Measurements from ENCODE around the gene NAGPA. TPM values are rescaled to one million over a fixed set of nuclear protein-coding genes. Genes with fewer than 3 reads are reported as not detected.

The NAGPA gene
- total and polyA plus RNA-seq, 2 of the 13 experiments (the other 11 are each of a cell fraction or from before 2014, with no cell fraction given) = 27.1 to 60.3 TPM

- TF ChIP-seq EP300 (IDR thresholded peaks at IDR 0.05; ENCODE audit: low read depth in 2 of 2, low read length in 2 of 2) (no peak), EP300 (CRISPR knock-in tag; IDR thresholded peaks at IDR 0.05; ENCODE audit: borderline replicate concordance) (no peak)
Observed at GRCh38 chr16:5062790-5063765, 29.3 kb upstream of the NAGPA start (continued).

- 66% methylated on average over 7 of the region's 11 CpGs for WGBS (ENCODE audit: low lambda C conversion rate)
- FAIRE-seq (no peak), DNase-seq (ENCODE audit: low spot score) (no peak), ATAC-seq (no peak)
- in situ Hi-C loops (cut with HindIII; ENCODE audit: extremely low pct_ligation_motif_present, low pct_unique_long_range_greater_than_20kb) = no loop called here
- POLR2A ChIA-PET = no interaction called here
- H4K20me1 ChIP-seq (ENCODE audit: insufficient read depth, low read length) = no peaks in the 10 kb centered on the region
- H2AFZ ChIP-seq (ENCODE audit: low read length) = no peak overlapping the region
- no peak overlapping the region for H3K27ac ChIP-seq (ENCODE audit: extremely low read length, insufficient read depth, low read length)
- no peak overlapping the region for H3K4me3 ChIP-seq (replicated peaks in 1 of 3; ENCODE audit: insufficient read depth in 1 of 3, low read depth in 2 of 3, low read length in 3 of 3)
- H3K4me2 ChIP-seq (ENCODE audit: low read depth, low read length) = no peak overlapping the region
- TF ChIP-seq, protein P1, sequence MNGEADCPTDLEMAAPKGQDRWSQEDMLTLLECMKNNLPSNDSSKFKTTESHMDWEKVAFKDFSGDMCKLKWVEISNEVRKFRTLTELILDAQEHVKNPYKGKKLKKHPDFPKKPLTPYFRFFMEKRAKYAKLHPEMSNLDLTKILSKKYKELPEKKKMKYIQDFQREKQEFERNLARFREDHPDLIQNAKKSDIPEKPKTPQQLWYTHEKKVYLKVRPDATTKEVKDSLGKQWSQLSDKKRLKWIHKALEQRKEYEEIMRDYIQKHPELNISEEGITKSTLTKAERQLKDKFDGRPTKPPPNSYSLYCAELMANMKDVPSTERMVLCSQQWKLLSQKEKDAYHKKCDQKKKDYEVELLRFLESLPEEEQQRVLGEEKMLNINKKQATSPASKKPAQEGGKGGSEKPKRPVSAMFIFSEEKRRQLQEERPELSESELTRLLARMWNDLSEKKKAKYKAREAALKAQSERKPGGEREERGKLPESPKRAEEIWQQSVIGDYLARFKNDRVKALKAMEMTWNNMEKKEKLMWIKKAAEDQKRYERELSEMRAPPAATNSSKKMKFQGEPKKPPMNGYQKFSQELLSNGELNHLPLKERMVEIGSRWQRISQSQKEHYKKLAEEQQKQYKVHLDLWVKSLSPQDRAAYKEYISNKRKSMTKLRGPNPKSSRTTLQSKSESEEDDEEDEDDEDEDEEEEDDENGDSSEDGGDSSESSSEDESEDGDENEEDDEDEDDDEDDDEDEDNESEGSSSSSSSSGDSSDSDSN (CRISPR knock-in tag; IDR thresholded peaks at IDR 0.05) = no peak
- TF ChIP-seq ELF1 (CRISPR knock-in tag; IDR thresholded peaks at IDR 0.05) (no peak), KLF11 (CRISPR knock-in tag; IDR thresholded peaks at IDR 0.05) (no peak), NFKBIZ (CRISPR knock-in tag; IDR thresholded peaks at IDR 0.05) (no peak)
- intact Hi-C loops (cut with micrococcal nuclease; ENCODE audit: unreplicated experiment) = no loop called here
- no peaks in the 10 kb centered on the region for H3K36me3 ChIP-seq (replicated peaks in 1 of 2; ENCODE audit: control insufficient read depth in 1 of 2, insufficient read depth in 2 of 2, low read length in 2 of 2)
- no TSS peak for BruUV-seq (replicated peaks)
- H3K27me3 ChIP-seq (ENCODE audit: control insufficient read depth in 1 of 2, insufficient read depth in 2 of 2, low read length in 2 of 2) = peaks cover 0 to 21% of the 10 kb centered on the region in 2 experiments; a peak in 2 of 5 replicates
- no peaks in the 10 kb centered on the region for H3K79me2 ChIP-seq (ENCODE audit: insufficient read depth, low read length)
- no peak overlapping the region for H3K9ac ChIP-seq (ENCODE audit: insufficient read depth, low read depth, low read length)
- H3K4me1 ChIP-seq (ENCODE audit: insufficient read depth, low read length) = peaks cover 21% of the 10 kb centered on the region
- CTCF ChIA-PET (ENCODE audit: low intra/inter-chr PET ratio, low total read pairs) = no interaction called here
- no peaks in the 10 kb centered on the region for H3K9me3 ChIP-seq (ENCODE audit: low read length)
Observed at GRCh38 chr16:5062051-5062450, 28.3 kb upstream of the NAGPA start.

All from HepG2 (cell line).